Measurements from ENCODE around the gene ASB5.

DNA sequence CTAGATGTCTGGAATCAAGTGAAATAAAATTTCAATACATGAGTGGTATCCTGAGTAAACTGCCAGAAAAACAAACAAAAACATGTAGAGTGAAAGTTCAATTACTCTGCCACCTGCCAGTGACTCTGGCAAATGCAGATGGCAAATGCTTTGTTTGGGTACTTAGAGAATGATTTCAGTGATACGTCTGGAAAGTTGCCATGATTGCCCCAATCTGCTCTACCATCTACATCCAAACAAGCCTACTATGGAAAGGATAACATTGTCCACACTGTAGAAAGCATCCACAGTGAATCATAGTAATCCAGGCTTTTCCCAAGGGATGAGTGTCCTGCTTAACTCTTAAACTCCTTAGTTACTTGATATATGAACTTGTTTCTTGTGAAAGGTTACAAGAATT is 77.0 kb downstream of the ASB5 start:
- TF ChIP-seq WHSC1 (IDR thresholded peaks at IDR 0.05; ENCODE audit: low read length) (no peak), ZBTB17 (CRISPR knock-in tag; IDR thresholded peaks at IDR 0.05) (no peak)
- TF ChIP-seq, protein P1, sequence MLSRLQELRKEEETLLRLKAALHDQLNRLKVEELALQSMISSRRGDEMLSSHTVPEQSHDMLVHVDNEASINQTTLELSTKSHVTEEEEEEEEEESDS (CRISPR knock-in tag; IDR thresholded peaks at IDR 0.05): no peak
